ENCODE data around the gene DPT. TPM values are rescaled to one million over a fixed set of nuclear protein-coding genes. Genes with fewer than 3 reads are reported as not detected.

DPT gene
- total RNA-seq, 1 experiment from 2014 or later: not detected

DNA sequence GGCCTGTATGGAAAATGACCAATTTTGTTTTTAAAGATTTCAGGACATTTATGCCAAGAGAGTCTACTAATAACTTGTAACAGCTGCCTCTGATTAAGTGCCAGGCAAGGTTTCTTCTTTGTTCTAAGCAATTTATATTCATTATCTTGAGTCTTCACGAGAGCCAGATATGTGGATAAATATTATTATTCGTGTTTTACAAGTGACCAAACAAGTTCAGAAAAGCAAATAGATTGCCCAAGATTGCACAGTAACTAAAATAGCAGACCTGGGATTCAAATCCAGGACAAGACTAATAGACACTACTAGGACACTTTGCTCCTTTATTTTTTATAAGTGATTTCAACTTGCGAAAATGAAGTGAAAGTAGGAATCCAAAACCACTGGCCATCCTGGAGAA, 30.1 kb upstream of the DPT start:
- Histone ChIP-seq H3K4me2 (ENCODE audit: low read length) (no peak overlapping the region), H3K9ac (ENCODE audit: low read length) (no peak overlapping the region), H3K79me2 (ENCODE audit: insufficient read depth, low read length) (no peaks in the 10 kb centered on the region), H4K20me1 (ENCODE audit: insufficient read depth) (no peaks in the 10 kb centered on the region), H2AFZ (ENCODE audit: low read depth, low read length, poor library complexity, severe bottlenecking) (peak overlapping the region; percentile 19), H3K9me3 (ENCODE audit: control insufficient read depth in 1 of 2, insufficient read depth in 1 of 2, low read depth in 1 of 2, low read length in 2 of 2) (no peaks in the 10 kb centered on the region), H3K4me1 (ENCODE audit: control insufficient read depth in 1 of 2, insufficient read depth in 2 of 2, low read length in 2 of 2) (no peaks in the 10 kb centered on the region), H3K27me3 (ENCODE audit: insufficient read depth, low read length) (no peaks in the 10 kb centered on the region), H3K9me2 (ENCODE audit: insufficient read depth) (no peaks in the 10 kb centered on the region), H3K27ac (ENCODE audit: low read depth, low read length) (no peak overlapping the region), H3K36me3 (ENCODE audit: control insufficient read depth in 1 of 2, insufficient read depth in 2 of 2, low read length in 2 of 2) (no peaks in the 10 kb centered on the region), H3K4me3 (replicated peaks in 1 of 2; ENCODE audit: low read depth in 1 of 2, low read length in 2 of 2) (no peak overlapping the region)
- no TSS peak for BruUV-seq (replicated peaks)
- ChIA-PET POLR2A (no interaction called here), CTCF (no interaction called here), RAD21 (ENCODE audit: low non-redundant PET in 1 of 2, low total read pairs in 2 of 2, uncharacterized antibody in 2 of 2, unreplicated experiment in 2 of 2) (no interaction called here)
- ATAC-seq: no peak
- no peak for TF ChIP-seq TCF7L2 (IDR thresholded peaks at IDR 0.05; ENCODE audit: borderline replicate concordance, extremely low read depth, insufficient read depth, insufficient read length)
- intact Hi-C loops (cut with micrococcal nuclease): no loop called here
- DNase-seq (ENCODE audit: low read depth, low spot score): no peak

DNA sequence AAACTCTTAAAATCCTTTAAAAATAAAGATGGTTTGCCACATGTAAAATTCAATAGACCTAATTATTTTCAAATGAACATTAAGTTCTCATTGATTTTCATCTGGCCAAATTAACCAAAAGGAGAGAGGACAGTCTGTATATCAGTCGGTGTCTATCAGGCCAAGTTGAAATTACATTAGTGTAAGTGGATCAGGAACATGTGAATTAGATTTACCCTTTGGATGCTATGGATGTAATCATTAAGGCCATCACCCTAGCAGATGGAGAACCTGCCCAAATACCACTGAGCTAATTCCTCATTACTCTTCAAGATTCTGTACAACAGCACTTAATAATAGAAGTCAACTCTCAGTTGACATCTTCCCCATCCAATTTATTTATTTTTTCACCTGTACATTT, 29.5 kb upstream of the DPT start:
- Histone ChIP-seq H3K27me3 (ENCODE audit: insufficient read depth, low read length) (no peaks in the 10 kb centered on the region), H4K20me1 (ENCODE audit: insufficient read depth) (no peaks in the 10 kb centered on the region), H3K9me3 (ENCODE audit: control insufficient read depth in 1 of 2, insufficient read depth in 1 of 2, low read depth in 1 of 2, low read length in 2 of 2) (no peaks in the 10 kb centered on the region), H3K4me2 (ENCODE audit: low read length) (no peak overlapping the region), H3K27ac (ENCODE audit: low read depth, low read length) (no peak overlapping the region), H3K79me2 (ENCODE audit: insufficient read depth, low read length) (no peaks in the 10 kb centered on the region), H3K4me3 (replicated peaks in 1 of 2; ENCODE audit: low read depth in 1 of 2, low read length in 2 of 2) (no peak overlapping the region), H3K9ac (ENCODE audit: low read length) (no peak overlapping the region), H3K4me1 (ENCODE audit: control insufficient read depth in 1 of 2, insufficient read depth in 2 of 2, low read length in 2 of 2) (no peaks in the 10 kb centered on the region), H3K9me2 (ENCODE audit: insufficient read depth) (no peaks in the 10 kb centered on the region), H2AFZ (ENCODE audit: low read depth, low read length, poor library complexity, severe bottlenecking) (peak overlapping the region; percentile 19), H3K36me3 (ENCODE audit: control insufficient read depth in 1 of 2, insufficient read depth in 2 of 2, low read length in 2 of 2) (no peaks in the 10 kb centered on the region)
- no TSS peak for BruUV-seq (replicated peaks)
- no peak for ATAC-seq
- CTCF ChIA-PET: no interaction called here
- RAD21 ChIA-PET (ENCODE audit: low non-redundant PET in 1 of 2, low total read pairs in 2 of 2, uncharacterized antibody in 2 of 2, unreplicated experiment in 2 of 2): no interaction called here
- POLR2A ChIA-PET: no interaction called here
- no peak for DNase-seq (ENCODE audit: low read depth, low spot score)
- intact Hi-C loops (cut with micrococcal nuclease): no loop called here
- no peak for TF ChIP-seq ATF3 (IDR thresholded peaks at IDR 0.05)
- TF ChIP-seq POLR2AphosphoS5 (IDR thresholded peaks at IDR 0.05; ENCODE audit: low read depth, low read length): no peak
- TF ChIP-seq CTCF (IDR thresholded peaks at IDR 0.05 in 2 of 3, conservative IDR thresholded peaks at IDR 0.05 in 1 of 3; ENCODE audit: borderline replicate concordance in 1 of 3, insufficient read depth in 1 of 3, low read depth in 2 of 3, low read length in 2 of 3): no peak
- TF ChIP-seq ELF1 (IDR thresholded peaks at IDR 0.05; ENCODE audit: borderline replicate concordance, low read depth): no peak
- TF ChIP-seq SIN3A (IDR thresholded peaks at IDR 0.05; ENCODE audit: low read depth): no peak
- TF ChIP-seq JUND (IDR thresholded peaks at IDR 0.05): no peak
- no peak for TF ChIP-seq CEBPB (IDR thresholded peaks at IDR 0.05; ENCODE audit: low read depth)
- no peak for TF ChIP-seq ZFX (IDR thresholded peaks at IDR 0.05)
- TF ChIP-seq, protein P1, sequence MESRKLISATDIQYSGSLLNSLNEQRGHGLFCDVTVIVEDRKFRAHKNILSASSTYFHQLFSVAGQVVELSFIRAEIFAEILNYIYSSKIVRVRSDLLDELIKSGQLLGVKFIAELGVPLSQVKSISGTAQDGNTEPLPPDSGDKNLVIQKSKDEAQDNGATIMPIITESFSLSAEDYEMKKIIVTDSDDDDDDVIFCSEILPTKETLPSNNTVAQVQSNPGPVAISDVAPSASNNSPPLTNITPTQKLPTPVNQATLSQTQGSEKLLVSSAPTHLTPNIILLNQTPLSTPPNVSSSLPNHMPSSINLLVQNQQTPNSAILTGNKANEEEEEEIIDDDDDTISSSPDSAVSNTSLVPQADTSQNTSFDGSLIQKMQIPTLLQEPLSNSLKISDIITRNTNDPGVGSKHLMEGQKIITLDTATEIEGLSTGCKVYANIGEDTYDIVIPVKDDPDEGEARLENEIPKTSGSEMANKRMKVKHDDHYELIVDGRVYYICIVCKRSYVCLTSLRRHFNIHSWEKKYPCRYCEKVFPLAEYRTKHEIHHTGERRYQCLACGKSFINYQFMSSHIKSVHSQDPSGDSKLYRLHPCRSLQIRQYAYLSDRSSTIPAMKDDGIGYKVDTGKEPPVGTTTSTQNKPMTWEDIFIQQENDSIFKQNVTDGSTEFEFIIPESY (IDR thresholded peaks at IDR 0.05; ENCODE audit: extremely low read depth, insufficient replicate concordance, low read length): no peak
- TF ChIP-seq POLR2A (IDR thresholded peaks at IDR 0.05; ENCODE audit: borderline replicate concordance, extremely low read depth, insufficient read depth, insufficient read length): no peak
- TF ChIP-seq YY1 (IDR thresholded peaks at IDR 0.05; ENCODE audit: extremely low read depth, insufficient replicate concordance, low read depth, low read length): no peak
- TF ChIP-seq ZNF274 (IDR thresholded peaks at IDR 0.05; ENCODE audit: low read depth, low read length): no peak
- no peak for TF ChIP-seq EGR1 (IDR thresholded peaks at IDR 0.05; ENCODE audit: low read depth)
- TF ChIP-seq TCF7L2 (IDR thresholded peaks at IDR 0.05; ENCODE audit: borderline replicate concordance, extremely low read depth, insufficient read depth, insufficient read length): no peak

Data from HCT116 (cell line).